Daoy (cell line): Measurements from ENCODE around the gene ISL2. TPM values are rescaled to one million over a fixed set of nuclear protein-coding genes. Genes with fewer than 3 reads are reported as not detected.

ENCODE experiments used
- DNase-seq: peaks from one replicate; pipeline ENCODE4 v3.0.0-alpha.2; 2015; ENCODE audit warnings: low read depth
- total RNA-seq: library from RNA; depleted of rRNA; stranded (reverse); fragments of >200 nt; shearing (Covaris generic); gene quantifications from 2 replicates; pipeline ENCODE4 v1.2.3, GENCODE V29; 2014

The ISL2 gene
- total RNA-seq, 1 experiment from 2014 or later: 5.0 TPM

DNA sequence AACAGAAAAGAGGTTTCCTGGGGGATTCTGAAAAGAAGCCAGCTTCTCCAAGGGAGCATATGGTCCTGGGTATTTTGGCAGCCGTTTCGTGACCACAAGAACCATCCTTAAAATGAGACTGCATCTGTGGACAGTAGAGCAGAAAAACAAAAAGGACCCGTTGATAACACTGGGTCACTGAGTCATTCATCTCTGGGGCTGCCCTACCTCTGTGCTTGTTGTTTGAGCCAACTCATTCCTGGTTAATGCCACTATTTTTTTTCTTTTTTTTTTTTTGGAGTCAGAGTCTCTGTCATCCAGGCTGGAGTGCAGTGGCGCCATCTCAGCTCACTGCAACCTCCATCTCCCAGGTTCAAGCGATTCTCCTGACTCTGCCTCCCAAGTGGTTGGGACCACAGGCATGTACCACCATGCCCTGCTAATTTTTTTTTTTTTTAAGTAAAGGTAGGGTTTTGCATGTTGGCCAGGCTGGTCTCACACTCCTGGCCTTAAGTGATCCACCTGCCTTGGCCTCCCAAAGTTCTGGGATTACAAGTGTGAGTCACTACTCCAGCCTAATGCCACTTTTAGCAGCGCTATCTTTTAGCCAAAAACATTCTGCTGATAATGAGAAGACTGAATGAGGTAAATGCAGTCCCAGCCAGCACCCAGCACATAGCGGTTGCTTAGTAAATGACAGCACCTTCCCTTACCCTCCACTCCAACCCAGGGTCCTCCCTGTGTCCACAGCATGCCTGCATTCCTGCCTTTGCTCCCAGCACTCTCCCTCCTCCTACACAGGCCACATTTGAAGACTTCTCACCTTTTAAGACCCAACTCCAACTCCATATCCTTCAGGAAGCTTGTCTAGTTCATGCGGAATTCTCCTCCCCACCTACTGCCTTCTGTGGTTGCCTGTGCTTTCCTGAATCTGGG lies 9.1 kb upstream of the ISL2 start:
- DNase-seq: peak; percentile 80

DNA sequence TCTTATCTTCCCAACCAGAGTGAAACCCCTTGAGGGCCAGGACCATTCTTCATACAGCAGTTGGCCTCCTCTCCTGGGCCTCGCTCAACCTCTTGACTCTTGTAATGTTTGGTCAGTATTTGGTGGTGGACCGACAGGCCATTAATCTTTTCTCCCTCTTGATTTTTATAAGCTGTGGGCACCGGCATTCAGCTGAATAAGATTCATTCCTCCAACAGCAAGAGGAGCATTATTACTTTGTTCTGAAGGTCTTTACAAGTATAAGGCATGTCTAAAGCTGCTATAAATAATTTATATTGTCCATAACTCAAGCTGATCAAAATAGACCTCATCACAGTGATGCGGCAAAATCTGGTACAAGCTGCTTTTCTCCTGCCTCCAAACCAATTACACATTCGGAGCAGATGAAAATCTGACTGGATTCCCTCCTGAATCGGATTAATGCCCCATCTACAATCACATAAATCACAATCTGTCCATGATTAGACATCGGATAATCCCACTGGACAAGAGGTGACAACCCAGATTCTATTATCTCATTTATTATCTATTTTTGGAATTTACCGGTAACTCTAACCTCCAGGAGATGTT lies 8.4 kb upstream of the ISL2 start:
- DNase-seq: no peak

DNA sequence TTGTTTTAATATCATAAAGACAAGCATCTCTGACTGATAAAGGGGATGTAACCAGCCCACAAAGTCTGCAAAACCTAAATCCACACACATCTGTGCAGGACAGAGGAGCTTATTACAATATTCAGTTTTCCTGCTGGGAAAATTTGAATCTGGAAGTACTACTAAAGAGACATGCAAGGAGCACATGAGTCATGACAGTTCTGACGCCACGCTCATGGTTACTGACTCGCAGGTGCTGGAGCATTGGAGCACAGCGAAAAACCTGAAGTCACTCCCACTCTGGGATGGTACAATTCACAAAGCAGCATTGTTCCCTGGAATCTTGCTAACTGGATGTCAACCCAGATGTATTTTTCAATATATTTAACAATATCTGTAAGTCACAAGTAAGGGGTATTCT lies 7.6 kb upstream of the ISL2 start:
- DNase-seq: peak; percentile 33

DNA sequence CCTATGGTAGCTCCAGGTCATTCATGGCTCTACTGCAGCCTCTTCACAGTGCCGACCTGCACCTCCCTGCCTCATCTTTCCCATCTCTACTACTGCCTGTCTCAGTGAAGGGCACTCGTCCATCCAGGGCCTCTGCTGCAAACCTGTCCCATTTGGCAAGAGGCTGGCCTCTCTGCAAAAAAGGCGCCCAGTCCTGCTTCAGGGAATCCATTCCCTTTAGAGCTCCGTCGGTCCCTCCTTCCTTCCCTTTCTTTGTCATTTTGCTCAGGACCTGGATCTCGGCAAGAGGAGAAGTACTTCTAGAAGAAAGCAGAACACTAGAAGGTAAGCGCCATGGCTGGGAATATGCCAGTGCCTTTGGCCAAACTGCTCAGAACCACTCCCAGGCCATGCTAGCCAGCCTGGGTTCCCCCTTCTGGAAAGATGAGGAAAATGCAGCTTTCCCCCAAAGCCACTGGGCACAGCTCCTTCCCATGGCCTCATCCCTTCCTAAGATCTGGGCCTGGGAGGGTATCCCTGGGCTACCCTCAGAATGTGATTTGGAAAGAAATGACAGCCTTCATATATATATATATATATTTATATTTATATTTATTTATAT lies 6.4 kb upstream of the ISL2 start:
- peak; percentile 63 for DNase-seq

DNA sequence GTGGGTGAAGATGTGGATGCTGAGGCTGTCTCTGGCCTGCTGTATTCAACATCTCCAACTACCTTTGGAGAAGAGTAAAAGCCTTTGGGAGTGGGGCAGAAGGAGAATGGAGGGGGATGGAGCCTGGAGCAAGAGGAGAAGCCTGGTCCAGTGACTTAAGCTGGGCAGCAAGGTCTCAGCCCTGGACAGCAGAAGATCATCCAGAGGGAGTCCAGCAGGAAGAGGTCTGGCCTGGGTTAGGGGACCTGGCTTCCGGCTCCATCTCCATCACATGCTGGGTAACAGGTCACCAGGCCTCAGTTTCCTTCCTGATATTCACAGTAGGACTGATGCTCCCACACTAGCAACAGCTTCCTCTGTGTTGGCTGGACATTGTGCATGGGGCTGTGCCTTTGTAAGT lies 3.8 kb upstream of the ISL2 start:
- no peak for DNase-seq

DNA sequence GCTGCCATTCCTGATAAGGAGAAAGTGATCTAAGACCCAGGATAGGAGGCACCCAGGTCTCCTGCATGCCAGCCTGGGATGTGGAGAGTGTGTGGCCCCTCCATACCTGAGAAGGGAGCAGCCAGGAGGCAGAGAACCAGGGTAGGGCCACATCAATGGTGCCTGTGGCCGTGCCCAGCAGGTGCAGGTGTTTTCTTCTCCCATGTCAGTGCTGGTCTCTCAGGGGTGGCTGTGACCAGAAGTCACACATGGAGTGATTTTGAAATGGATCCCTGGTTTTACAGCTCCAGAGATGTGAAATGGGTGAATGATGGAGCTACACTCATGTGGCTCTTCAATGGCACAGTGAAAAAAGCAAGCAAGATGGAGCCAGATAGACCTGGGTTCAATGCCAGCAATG lies 3.3 kb upstream of the ISL2 start:
- DNase-seq: no peak

DNA sequence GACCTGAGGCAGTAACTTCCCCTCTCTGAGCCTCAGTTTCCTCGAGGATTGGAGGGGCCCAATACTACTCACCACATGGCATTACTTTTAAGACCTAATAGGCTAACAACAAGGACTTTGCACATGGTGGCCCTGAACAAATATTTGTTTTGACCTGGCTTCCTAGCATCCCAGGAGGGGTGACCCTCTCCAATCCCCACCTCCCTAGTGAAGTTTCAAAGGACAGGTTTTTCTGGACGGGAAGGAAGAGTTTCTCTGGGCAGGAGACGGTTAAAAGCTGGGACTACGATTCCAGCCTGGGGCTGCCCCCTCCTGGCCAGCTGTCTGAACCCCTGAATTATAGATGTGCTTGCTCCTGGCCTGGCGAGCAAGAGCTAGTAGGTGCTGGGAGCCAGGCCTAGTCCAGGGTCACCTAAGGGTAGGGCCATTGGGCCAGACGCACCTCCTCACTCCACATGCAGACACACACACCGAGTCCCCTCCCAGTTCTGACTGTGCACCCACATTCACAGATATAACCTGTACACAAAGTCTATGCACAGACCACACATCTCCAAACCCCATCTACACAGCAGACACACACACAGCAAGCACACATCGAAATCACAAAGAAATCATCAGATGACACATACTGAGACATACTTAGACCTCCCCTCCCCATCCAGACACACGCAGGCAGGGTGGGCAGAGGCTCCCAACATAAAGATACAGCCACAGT lies 2.7 kb upstream of the ISL2 start:
- no peak for DNase-seq

DNA sequence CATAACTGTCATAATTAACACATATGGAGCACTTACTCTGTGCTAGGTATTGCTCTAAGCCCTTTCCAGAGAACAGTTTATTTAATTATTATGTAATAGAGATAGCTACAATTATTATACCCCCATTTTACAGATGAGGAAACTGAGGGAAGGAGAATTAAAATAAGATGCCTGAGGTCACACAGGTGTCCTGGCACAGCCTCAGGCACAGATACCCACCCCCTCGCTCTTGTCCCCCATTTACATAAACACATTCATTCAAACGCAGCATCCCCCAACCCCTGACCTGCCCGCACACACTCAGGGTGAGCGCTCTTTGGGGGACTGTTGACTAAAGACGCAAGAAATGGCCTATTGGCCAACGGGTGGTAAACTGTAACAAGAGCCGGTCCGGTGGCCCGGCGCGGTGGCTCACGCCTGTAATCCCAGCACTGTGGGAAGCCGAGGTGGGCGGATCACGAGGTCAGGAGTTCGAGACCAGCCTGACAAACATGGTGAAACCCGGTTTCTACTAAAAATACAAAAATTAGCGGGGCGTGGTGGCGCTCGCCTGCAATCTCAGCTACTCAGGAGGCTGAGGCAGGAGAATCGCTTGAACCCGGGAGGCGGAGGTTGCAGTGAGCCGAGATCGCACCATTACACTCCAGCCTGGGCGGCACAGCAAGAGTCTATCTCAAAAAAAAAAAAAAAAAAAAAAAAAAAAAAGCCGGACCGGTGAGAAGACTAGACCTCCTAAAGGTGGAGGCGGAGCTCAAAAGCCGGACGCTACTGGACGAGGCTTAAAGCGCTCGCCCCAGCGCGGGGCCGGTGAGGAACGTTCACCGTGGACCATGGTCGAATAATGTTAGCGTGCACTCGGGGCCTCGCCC lies 1.9 kb upstream of the ISL2 start:
- DNase-seq: no peak

DNA sequence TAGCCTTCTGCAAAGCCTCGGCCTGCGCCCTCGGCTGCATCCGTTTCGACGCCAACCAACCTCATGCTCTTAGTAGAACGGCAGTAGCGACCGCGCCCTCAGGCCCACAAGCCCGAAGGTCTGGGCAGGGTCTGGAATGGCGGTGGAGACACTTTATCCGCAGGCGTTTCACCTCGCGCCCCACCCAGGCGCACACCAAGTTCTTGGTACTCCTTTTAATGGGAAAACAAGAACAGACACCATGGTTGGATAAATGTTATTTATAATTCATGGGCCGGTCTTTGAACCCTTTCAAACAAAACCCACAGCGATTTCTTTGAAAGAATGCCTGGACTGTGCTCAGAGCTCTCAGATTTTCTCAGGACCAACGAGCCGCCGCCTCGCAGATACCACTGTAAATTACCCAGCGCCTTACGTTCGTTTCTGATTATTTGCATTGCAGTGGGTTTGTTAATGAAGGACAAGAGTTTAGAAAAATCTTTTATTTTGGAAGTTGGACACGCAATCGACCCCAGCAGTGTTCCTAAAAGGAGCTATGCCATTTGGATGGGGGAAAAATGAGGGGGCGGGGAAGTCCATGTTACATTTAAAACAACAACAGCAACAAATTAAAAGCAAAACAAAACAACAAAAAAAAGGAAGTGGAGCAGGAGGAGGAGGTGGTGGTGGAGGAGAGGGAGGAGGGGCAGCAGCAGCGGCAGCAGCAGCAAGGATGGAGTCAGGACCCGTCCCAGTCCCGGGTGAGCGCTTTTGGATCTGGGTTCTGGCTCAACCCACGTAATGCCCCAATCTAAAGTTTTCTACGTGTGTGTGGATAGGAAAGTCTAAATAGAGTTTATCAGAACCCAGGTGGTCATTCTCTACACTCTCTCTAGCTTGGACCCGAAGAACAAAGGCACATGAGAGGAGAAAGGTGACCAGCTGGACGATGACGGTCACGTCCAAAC lies 993 bp upstream of the ISL2 start:
- peak; percentile 39 for DNase-seq

DNA sequence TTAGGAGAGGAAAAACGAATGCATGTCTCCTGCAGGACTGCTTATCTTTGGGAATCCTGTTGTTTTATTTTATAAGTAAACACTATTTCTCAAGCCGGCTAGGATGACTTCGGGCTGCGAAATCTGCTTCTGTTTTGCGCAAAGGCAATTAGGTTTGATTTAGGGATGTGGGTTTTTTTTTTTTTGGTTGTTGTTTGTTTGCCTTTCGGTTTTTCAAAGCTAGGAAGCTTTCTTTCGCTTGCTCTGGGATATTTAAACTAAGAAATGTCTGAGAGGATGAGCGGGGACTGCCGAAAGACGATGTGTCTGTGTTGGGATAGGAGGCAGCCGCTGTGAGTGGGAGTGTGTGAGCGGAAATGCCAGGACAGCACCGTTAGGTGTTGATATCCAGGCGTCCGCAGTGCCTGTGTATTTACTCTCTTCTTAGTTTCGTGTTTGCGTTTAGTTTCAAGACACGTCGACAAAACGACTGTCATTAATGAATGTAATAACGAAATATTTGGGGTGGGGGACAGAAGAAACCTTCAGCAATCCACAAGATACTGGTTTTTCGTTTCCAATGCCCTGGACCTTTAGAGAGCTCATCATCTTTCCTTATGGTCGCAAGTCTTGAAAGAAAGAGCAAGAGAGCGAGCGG lies 604 bp downstream of the ISL2 start:
- peak; percentile 63 for DNase-seq

DNA sequence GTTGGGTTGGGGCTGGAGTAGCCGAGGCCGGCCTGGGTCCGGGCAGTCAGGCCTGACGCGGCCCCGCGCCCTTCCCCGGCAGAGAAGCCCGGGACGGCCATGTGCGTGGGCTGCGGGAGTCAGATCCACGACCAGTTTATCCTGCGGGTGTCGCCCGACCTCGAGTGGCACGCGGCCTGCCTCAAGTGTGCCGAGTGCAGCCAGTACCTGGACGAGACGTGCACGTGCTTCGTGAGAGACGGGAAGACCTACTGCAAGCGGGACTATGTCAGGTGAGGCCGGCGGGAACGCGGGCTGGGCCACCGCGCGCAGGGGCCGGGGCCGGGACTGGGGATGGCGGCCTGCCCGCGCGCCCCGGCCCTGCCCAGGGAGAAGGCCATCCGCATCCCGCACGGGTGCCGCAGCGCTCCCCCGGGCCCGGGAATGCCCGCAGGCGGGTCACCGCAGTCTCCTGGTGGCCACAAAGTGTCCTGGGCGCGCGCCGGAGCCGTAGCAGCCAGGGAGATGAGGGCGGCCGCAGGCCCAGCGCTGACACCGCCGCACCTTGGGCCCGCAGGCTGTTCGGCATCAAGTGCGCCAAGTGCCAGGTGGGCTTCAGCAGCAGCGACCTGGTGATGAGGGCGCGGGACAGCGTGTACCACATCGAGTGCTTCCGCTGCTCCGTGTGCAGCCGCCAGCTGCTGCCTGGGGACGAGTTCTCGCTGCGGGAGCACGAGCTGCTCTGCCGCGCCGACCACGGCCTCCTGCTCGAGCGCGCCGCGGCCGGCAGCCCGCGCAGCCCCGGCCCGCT lies 1.3 kb downstream of the ISL2 start:
- peak; percentile 13 for DNase-seq

DNA sequence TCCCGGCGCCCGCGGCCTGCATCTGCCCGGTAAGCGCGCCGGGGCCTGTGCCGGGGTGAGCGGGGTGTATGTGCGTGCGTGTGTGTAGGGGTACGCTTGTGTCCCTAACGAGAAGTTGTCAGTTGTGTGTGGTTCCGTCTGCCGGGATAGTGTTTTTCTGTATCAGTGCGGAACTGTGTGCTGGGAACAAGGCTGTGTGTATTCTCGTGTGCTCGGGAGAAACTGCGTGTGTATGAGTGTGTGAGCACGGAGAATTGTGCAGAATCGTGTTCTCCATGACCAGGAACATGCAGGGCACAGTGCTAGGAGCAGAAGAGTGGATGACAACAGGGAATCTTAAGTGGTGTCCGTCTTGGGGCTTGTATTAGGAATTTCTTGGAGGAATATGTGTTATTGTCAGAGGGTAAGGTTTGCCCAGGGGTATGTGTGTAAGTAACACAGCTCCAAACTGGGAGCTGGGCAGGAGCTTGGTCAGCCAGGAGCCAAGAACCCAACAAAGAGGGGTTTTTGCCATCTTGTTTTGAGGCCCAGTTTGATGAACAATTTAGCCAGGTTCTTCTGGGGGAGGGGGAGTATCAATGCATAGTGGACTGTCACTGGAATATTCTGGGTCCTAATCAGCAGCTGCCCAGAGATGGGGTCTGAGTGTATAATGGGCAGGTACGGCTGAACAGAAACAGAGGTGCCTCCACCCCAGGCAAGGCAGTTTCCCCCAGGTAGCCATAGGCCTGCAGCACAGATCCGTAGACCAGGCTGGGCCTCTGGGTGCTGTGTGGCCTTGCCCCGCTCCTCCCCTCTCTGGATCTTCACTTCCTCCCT lies 2.1 kb downstream of the ISL2 start:
- no peak for DNase-seq

DNA sequence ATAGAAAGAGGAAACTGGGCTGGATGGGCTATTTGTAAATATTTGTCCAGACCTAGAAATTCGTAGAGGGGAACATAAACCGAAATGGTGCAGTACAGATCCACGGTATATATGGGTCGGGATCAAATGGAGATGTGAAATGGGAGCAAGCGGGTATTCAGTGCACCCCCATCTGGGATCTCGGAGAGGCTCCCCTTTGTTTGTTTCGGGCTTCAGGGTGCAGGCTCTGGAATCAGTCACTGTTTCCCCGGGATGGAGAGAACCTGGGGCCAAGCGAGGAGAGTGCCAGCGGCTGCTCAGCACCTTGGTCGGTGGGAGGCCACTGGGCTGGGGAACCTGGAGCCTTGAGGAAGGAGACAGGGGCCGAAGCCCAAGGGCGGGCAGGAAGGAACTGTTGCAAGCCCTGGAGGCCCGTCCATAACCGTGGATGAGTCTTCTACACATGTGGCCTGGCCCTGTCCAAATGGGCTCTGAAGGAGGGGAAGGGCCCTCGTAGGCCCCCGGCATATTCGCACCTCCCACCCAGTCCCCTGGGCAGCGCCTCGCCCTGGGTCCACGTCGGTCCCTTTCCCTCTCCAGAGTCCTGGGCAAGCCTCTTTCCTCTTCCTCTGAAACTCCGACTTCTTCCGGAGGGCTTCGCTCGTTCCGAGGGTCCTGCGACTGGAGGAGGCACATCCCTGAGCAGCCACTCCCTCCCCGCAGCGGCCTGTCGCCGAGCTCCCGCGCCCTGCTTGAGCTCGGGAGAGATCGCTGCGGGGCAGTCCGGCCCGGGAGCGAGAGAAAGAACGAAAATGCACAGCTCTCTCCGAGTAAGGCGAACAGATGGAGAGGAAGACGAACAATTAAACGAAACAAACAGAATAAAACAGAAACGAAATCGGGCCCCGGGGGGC lies 3.0 kb downstream of the ISL2 start:
- DNase-seq: no peak

DNA sequence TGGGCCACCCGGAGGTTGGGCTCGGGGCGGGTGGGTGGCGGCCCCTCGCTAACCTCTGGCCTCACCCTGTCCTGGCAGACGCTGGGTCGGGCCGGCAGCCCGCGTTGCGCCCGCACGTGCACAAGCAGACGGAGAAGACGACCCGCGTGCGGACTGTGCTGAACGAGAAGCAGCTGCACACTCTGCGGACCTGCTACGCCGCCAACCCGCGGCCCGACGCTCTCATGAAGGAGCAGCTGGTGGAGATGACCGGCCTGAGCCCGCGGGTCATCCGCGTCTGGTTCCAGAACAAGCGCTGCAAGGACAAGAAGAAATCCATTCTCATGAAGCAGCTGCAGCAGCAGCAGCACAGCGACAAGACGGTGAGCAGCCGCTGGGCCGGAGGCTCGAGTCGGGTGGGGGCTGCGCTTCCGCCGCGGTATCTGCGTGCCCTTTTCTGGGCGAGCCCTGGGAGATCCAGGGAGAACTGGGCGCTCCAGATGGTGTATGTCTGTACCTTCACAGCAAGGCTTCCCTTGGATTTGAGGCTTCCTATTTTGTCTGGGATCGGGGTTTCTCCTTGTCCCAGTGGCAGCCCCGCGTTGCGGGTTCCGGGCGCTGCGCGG lies 3.7 kb downstream of the ISL2 start:
- DNase-seq: no peak

DNA sequence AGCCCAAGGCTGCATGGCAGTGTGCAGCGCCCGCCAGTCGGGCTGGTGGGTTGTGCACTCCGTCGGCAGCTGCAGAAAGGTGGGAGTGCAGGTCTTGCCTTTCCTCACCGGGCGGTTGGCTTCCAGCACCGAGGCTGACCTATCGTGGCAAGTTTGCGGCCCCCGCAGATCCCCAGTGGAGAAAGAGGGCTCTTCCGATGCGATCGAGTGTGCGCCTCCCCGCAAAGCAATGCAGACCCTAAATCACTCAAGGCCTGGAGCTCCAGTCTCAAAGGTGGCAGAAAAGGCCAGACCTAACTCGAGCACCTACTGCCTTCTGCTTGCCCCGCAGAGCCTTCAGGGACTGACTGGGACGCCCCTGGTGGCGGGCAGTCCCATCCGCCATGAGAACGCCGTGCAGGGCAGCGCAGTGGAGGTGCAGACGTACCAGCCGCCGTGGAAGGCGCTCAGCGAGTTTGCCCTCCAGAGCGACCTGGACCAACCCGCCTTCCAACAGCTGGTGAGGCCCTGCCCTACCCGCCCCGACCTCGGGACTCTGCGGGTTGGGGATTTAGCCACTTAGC lies 4.3 kb downstream of the ISL2 start:
- DNase-seq: no peak

DNA sequence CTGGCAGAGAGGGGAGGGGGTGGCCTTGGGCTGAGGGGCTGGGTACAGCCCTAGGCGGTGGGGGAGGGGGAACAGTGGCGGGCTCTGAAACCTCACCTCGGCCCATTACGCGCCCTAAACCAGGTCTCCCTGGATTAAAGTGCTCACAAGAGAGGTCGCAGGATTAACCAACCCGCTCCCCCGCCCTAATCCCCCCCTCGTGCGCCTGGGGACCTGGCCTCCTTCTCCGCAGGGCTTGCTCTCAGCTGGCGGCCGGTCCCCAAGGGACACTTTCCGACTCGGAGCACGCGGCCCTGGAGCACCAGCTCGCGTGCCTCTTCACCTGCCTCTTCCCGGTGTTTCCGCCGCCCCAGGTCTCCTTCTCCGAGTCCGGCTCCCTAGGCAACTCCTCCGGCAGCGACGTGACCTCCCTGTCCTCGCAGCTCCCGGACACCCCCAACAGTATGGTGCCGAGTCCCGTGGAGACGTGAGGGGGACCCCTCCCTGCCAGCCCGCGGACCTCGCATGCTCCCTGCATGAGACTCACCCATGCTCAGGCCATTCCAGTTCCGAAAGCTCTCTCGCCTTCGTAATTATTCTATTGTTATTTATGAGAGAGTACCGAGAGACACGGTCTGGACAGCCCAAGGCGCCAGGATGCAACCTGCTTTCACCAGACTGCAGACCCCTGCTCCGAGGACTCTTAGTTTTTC lies 4.9 kb downstream of the ISL2 start:
- no peak for DNase-seq
